ENCODE measurements around the gene SYNJ1.

SYNJ1 gene

GRCh38 chr21:32708069-32708468 is 19.7 kb downstream of the SYNJ1 start:
- Histone ChIP-seq H3K9me3 (ENCODE audit: control insufficient read depth, insufficient read depth, low read length) (no peaks in the 10 kb centered on the region), H3K4me3 (ENCODE audit: low read length) (no peak overlapping the region), H4K20me1 (ENCODE audit: control insufficient read depth, insufficient read depth, low read depth, low read length) (peaks cover 27% of the 10 kb centered on the region), H3K9me2 (replicated peaks; ENCODE audit: control insufficient read depth, low read length) (no peaks in the 10 kb centered on the region), H3K27ac (ENCODE audit: low read depth, low read length) (no peak overlapping the region), H3K27me3 (ENCODE audit: control insufficient read depth, low read length) (peaks cover 60% of the 10 kb centered on the region), H3K36me3 (ENCODE audit: control insufficient read depth, low read length) (no peaks in the 10 kb centered on the region), H3K79me2 (ENCODE audit: control insufficient read depth, low read length) (no peaks in the 10 kb centered on the region), H3K4me2 (ENCODE audit: low read length) (no peak overlapping the region), H3F3A (ENCODE audit: control insufficient read depth, insufficient read depth) (peaks cover 11% of the 10 kb centered on the region), H3K4me1 (ENCODE audit: control insufficient read depth, low read length) (peaks cover 23% of the 10 kb centered on the region)
- TF ChIP-seq EZH2phosphoT487 (IDR thresholded peaks at IDR 0.05; ENCODE audit: borderline replicate concordance, low read length) (no peak), CTCF (IDR thresholded peaks at IDR 0.05; ENCODE audit: low read depth, low read length, poor library complexity, severe bottlenecking) (no peak)

- Histone ChIP-seq H3K27me3 (ENCODE audit: control insufficient read depth, low read length) (peaks cover 52% of the 10 kb centered on the region), H3K9me3 (ENCODE audit: control insufficient read depth, insufficient read depth, low read length) (no peaks in the 10 kb centered on the region), H4K20me1 (ENCODE audit: control insufficient read depth, insufficient read depth, low read depth, low read length) (peaks cover 22% of the 10 kb centered on the region), H3K4me1 (ENCODE audit: control insufficient read depth, low read length) (peaks cover 5% of the 10 kb centered on the region), H3K4me3 (ENCODE audit: low read length) (no peak overlapping the region), H3K36me3 (ENCODE audit: control insufficient read depth, low read length) (no peaks in the 10 kb centered on the region), H3K27ac (ENCODE audit: low read depth, low read length) (no peak overlapping the region), H3F3A (ENCODE audit: control insufficient read depth, insufficient read depth) (no peaks in the 10 kb centered on the region), H3K9me2 (replicated peaks; ENCODE audit: control insufficient read depth, low read length) (no peaks in the 10 kb centered on the region), H3K4me2 (ENCODE audit: low read length) (no peak overlapping the region), H3K79me2 (ENCODE audit: control insufficient read depth, low read length) (no peaks in the 10 kb centered on the region)
- TF ChIP-seq EZH2phosphoT487 (IDR thresholded peaks at IDR 0.05; ENCODE audit: borderline replicate concordance, low read length) (no peak), CTCF (IDR thresholded peaks at IDR 0.05; ENCODE audit: low read depth, low read length, poor library complexity, severe bottlenecking) (no peak)
Observed at GRCh38 chr21:32705901-32706300, 21.9 kb downstream of the SYNJ1 start.

GRCh38 chr21:32705139-32705538 is 22.7 kb downstream of the SYNJ1 start:
- H3K36me3 ChIP-seq (ENCODE audit: control insufficient read depth, low read length), result no peaks in the 10 kb centered on the region
- 0 out of 2 replicates have a peak, but pooled peaks cover 3% of the 10 kb centered on the region for H3K4me1 ChIP-seq (ENCODE audit: control insufficient read depth, low read length)
- no peaks in the 10 kb centered on the region for H3K79me2 ChIP-seq (ENCODE audit: control insufficient read depth, low read length)
- H3K4me3 ChIP-seq (ENCODE audit: low read length), result no peak overlapping the region
- no peaks in the 10 kb centered on the region for H3K9me2 ChIP-seq (replicated peaks; ENCODE audit: control insufficient read depth, low read length)
- peaks cover 22% of the 10 kb centered on the region for H4K20me1 ChIP-seq (ENCODE audit: control insufficient read depth, insufficient read depth, low read depth, low read length)
- H3K27ac ChIP-seq (ENCODE audit: low read depth, low read length), result no peak overlapping the region
- H3K27me3 ChIP-seq (ENCODE audit: control insufficient read depth, low read length), result peaks cover 47% of the 10 kb centered on the region
- H3K4me2 ChIP-seq (ENCODE audit: low read length), result no peak overlapping the region
- no peaks in the 10 kb centered on the region for H3K9me3 ChIP-seq (ENCODE audit: control insufficient read depth, insufficient read depth, low read length)
- TF ChIP-seq EZH2phosphoT487 (IDR thresholded peaks at IDR 0.05; ENCODE audit: borderline replicate concordance, low read length), result no peak
- no peak for TF ChIP-seq CTCF (IDR thresholded peaks at IDR 0.05; ENCODE audit: low read depth, low read length, poor library complexity, severe bottlenecking)
- H3F3A ChIP-seq (ENCODE audit: control insufficient read depth, insufficient read depth), result no peaks in the 10 kb centered on the region
